NCI-H2081 treated with DMSO at 0.1 percent for 48 hours (cell line): Measurements from ENCODE around the gene DKK2.
"Not testable (repeated sequence)": the region's sequence is repeated elsewhere in the genome, so short reads cannot be mapped to it uniquely, and the experiment has no call there.

Source experiments
- DNase-seq: peaks from one replicate; lab custom pipeline; 2025; lab: John Stamatoyannopoulos, UW

The DKK2 gene

GRCh38 chr4:106909486-106910188 is 126.5 kb downstream of the DKK2 start:
- DNase-seq: no peak

- DNase-seq: not testable (repeated sequence)
Observed at GRCh38 chr4:106908049-106908448, 128.1 kb downstream of the DKK2 start.

DNA sequence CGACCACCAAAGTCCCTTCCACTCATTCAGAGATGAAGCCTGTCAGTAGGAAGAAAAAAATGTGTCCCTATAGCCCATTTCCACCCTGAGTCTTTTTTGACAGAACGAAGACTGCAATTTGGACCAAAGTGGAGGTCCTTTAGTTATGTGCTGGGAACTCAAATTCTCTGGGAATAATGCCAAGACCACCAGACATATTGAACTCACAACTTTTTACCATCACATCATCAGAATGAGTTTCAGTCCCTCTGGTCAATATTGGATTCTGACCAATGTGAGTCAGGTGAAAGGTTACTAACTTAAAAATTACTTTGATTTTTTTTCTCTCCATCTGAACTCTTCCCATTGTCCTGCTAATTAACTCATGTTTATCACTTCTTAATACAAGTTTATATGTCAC is 128.9 kb downstream of the DKK2 start:
- DNase-seq: no peak

- no peak for DNase-seq
Observed at GRCh38 chr4:106906728-106907127, 129.4 kb downstream of the DKK2 start.

- DNase-seq: no peak
Observed at GRCh38 chr4:106898621-106899230, 137.4 kb downstream of the DKK2 start.

- DNase-seq: no peak
Observed at GRCh38 chr4:106893903-106894302, 142.2 kb downstream of the DKK2 start.

DNA sequence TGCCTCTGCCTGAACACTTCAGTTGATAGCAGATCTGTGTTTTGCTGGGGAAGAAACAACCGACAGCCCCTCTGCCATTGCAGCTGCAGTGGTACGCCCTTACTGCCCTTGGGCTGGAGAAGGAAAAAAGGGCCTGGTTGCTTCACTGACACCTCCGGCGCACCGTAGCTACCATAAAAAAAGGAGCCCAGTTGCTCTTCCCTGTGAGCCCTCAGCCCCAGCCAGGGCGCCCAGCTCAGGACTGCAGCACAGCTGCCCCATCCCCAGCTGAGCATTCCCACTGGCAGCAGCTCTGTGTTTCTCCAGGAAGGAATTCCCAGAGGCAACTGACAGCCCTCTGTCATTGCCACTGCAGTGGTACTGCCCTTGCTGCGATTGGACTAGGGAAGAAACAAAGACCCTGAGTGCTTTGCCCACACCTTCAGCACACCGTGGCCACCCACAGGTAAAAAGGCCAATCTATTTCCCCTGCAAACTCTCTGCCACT is 142.7 kb downstream of the DKK2 start:
- no peak for DNase-seq

DNA sequence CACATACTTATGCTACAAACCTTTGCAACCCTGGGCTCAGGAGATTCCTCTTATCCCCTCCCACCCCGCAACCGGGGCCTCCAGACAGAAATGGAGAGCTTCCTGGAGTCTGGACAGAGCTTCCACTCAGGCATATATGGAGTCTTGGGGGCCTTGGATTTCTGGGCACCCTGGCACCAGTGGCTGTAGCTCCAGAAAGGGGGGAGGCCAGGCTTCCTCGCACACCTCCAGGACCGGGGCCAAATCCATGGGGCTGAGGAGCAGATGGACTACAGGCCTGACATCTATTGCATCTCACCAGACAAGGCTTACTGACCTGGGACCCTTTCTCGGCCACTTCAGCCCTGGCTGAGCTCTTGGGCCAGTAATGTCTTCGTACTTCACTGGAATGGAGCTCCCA is 143.3 kb downstream of the DKK2 start:
- DNase-seq: no peak

DNA sequence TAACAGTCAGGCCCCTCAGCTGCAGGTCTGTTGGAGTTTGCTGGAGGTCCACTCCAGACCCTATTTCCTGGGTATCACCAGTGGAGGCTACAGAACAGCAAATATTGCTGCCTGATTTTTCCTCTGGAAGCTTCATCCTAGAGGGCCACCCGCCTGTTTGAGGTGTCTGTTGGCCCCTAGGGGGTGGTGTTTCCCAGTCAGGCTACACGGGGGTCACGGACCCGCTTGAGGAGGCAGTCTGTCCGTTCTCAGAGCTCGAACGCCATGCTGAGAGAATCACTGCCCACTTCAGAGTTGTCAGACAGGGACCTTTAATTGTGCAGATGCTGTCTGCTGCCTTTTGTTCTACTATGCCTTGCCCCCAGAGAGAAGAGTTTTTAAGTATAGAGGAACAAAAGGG is 160.8 kb downstream of the DKK2 start:
- no peak for DNase-seq
